K562 (cell line): ENCODE data around the gene CNGA1. TPM values are rescaled to one million over a fixed set of nuclear protein-coding genes. Genes with fewer than 3 reads are reported as not detected.

Source experiments
- ATAC-seq: fragments of 200-7000 bp; cut with Tn5 transposase; 3 replicates; pipeline ENCODE4 v1.9.1; 2020; ENCODE audit warnings: moderate library complexity
- BruUV-seq: library from RNA; stranded (reverse); fragments of 400-500 nt; replicated peaks from 2 replicates; lab custom pipeline; 2021; lab: Mats Ljungman, UMichigan
- CTCF ChIA-PET: fragments of 300-600 bp; formaldehyde crosslinking; extraction: SDS; loops from one replicate; lab custom pipeline; 2021; ENCODE audit warnings: low intra/inter-chr PET ratio; lab: Yijun Ruan, JAX
- POLR2A ChIA-PET: fragments of 300-600, 350-650 bp; sonication (Branson Sonifier 250); formaldehyde crosslinking; extraction: SDS; loops from one replicate; lab custom pipeline; 2021; ENCODE audit warnings: antibody characterized with exemption, inconsistent platforms; lab: Yijun Ruan, JAX
- DNase-seq, 4 experiments: peaks; one replicate each; pipeline versions ENCODE4 v3.0.0 to v3.0.0-alpha.2; 2011 to 2018; ENCODE audit warnings: low spot score in 3 of 4, mixed read lengths in 3 of 4; ENCODE audit errors: extremely low read depth in 1 of 4
- FAIRE-seq: peaks from 2 replicates; lab custom pipeline; 2011; peaks lifted over from hg19 to GRCh38; lab: Jason Lieb, UNC
- H2AFZ ChIP-seq: 2 replicates; pipeline ENCODE4 v1.6.0; 2011; ENCODE audit warnings: low read depth, low read length, control low read depth, inconsistent platforms
- H3K27ac ChIP-seq: fragments of 200-600 bp; 3 replicates; pipeline ENCODE4 v1.8.0; 2011; ENCODE audit warnings: low read depth, mild to moderate bottlenecking, control low read depth, inconsistent platforms, low read length, moderate library complexity, mixed read lengths; ENCODE audit errors: extremely low read depth
- H3K27me3 ChIP-seq, 2 experiments: fragments of 300-600 bp in 1 of 2; 2 replicates in 1 of 2; 3 replicates in 1 of 2; pipeline versions ENCODE4 v1.6.0 to v1.8.0; 2011; ENCODE audit warnings: inconsistent platforms in 2 of 2, low read length in 2 of 2, mild to moderate bottlenecking in 1 of 2, mixed read lengths in 1 of 2, moderate library complexity in 1 of 2; ENCODE audit not compliant: control insufficient read depth in 2 of 2, insufficient read depth in 2 of 2
- H3K36me3 ChIP-seq: fragments of 300-600 bp; 3 replicates; pipeline ENCODE4 v1.8.0; 2011; ENCODE audit warnings: mild to moderate bottlenecking, low read length, inconsistent platforms; ENCODE audit not compliant: control insufficient read depth, insufficient read depth
- H3K4me1 ChIP-seq, 2 experiments: fragments of 200-600 bp in 1 of 2; replicated peaks in 1 of 2; 2 replicates in 1 of 2; 3 replicates in 1 of 2; pipeline versions ENCODE4 v1.5.1 to v1.8.0; 2011; ENCODE audit warnings: inconsistent platforms in 2 of 2, low read length in 2 of 2, mild to moderate bottlenecking in 1 of 2, mixed read lengths in 1 of 2, moderate library complexity in 1 of 2; ENCODE audit not compliant: control insufficient read depth in 2 of 2, insufficient read depth in 2 of 2
- H3K4me2 ChIP-seq: 2 replicates; pipeline ENCODE4 v1.6.1; 2011; ENCODE audit warnings: low read length, control low read depth, inconsistent platforms, mixed read lengths; ENCODE audit not compliant: insufficient read depth
- H3K4me3 ChIP-seq: fragments of 200-600 bp; sonication (generic), shearing (Covaris generic); 2 replicates; pipeline ENCODE4 v1.5.1; 2016; ENCODE audit warnings: control low read depth, inconsistent platforms
- H3K79me2 ChIP-seq: fragments of 200-600 bp; 3 replicates; pipeline ENCODE4 v1.8.0; 2011; ENCODE audit warnings: low read length, inconsistent platforms; ENCODE audit not compliant: control insufficient read depth, insufficient read depth
- H3K9ac ChIP-seq, 2 experiments: 2 replicates each; pipeline versions ENCODE4 v1.6.0 to v1.6.1; 2011; ENCODE audit warnings: low read depth in 2 of 2, low read length in 2 of 2, control low read depth in 1 of 2, inconsistent platforms in 1 of 2, mild to moderate bottlenecking in 1 of 2, mixed read lengths in 1 of 2; ENCODE audit not compliant: insufficient read depth in 1 of 2
- H3K9me1 ChIP-seq: one replicate; pipeline ENCODE4 v1.6.0; 2011; ENCODE audit warnings: inconsistent platforms, mild to moderate bottlenecking, low read length, moderate library complexity; ENCODE audit not compliant: control insufficient read depth, insufficient read depth
- H3K9me3 ChIP-seq: replicated peaks from 2 replicates; pipeline ENCODE4 v1.5.1; 2011; ENCODE audit warnings: low read depth, low read length, inconsistent platforms; ENCODE audit not compliant: control insufficient read depth, insufficient read depth
- H4K20me1 ChIP-seq: replicated peaks from 2 replicates; pipeline ENCODE4 v1.6.1; 2011; ENCODE audit warnings: low read length, inconsistent platforms, mixed read lengths; ENCODE audit not compliant: control insufficient read depth, insufficient read depth
- BMI1 ChIP-seq: fragments of 150-350 bp; IDR thresholded peaks from 2 replicates; pipeline ENCODE4 v1.6.1; 2014; ENCODE audit warnings: low read length
- CREB3 ChIP-seq: fragments of 450-650 bp; conservative IDR thresholded peaks from 2 replicates; pipeline ENCODE4 v1.6.1; 2016; ENCODE audit warnings: missing genetic modification characterization, low read depth, mild to moderate bottlenecking, missing compliant biosample characterization, moderate library complexity
- POLR2AphosphoS2 ChIP-seq: IDR thresholded peaks from 2 replicates; pipeline ENCODE4 v1.6.1; 2012; ENCODE audit warnings: low read length, improper control_type of control experiment
- ZKSCAN1 ChIP-seq: fragments of 150-350 bp; IDR thresholded peaks from 2 replicates; pipeline ENCODE4 v1.6.1; 2016; ENCODE audit warnings: low read depth, low read length
- ZNF217 ChIP-seq: sonication (generic); formaldehyde crosslinking; IDR thresholded peaks from 2 replicates; pipeline ENCODE4 v1.8.0; 2022; ENCODE audit warnings: mild to moderate bottlenecking, missing genetic modification reagents
- ZNF3 ChIP-seq: fragments of 250-450 bp; sonication (Bioruptor Pico); IDR thresholded peaks from 2 replicates; pipeline ENCODE4 v1.5.0; 2021; ENCODE audit warnings: mild to moderate bottlenecking, moderate library complexity
- ZNF699 ChIP-seq: fragments of 250-450 bp; sonication (Bioruptor Pico); IDR thresholded peaks from 2 replicates; pipeline ENCODE4 v1.8.0; 2021; ENCODE audit warnings: mild to moderate bottlenecking, moderate library complexity; ENCODE audit not compliant: insufficient replicate concordance
- WGBS: fragments of 100-300 bp; shearing (Covaris generic); methylation state at CpG from one replicate; pipeline ENCODE4 v1.1.6; 2016; ENCODE audit warnings: low coverage, mixed read lengths; ENCODE audit not compliant: insufficient coverage; ENCODE audit errors: missing lambda C conversion rate; 5-methylcytosine and 5-hydroxymethylcytosine counted together
- in situ Hi-C: fragments of 300-500 bp; cut with MboI; formaldehyde crosslinking; loops from 4 replicates; pipeline ENCODE4 v1.15.0; 2018; ENCODE audit warnings: inconsistent platforms, mixed read lengths
- intact Hi-C: fragments of 100-400 bp; cut with micrococcal nuclease; formaldehyde crosslinking; loops from 2 replicates; pipeline ENCODE4 v1.14.2; 2022
- polyA plus RNA-seq, 8 experiments: library from polyadenylated mRNA; depleted of rRNA in 4 of 8; stranded (reverse) in 5 of 8; unstranded in 3 of 8; fragments of >200 nt; fragmentation: Nextera tagmentation in 2 of 8; fragmentation: Illumina TruSeq in 1 of 8; extraction: Ambion mirVana in 2 of 8; extraction: Trizol in 1 of 8; gene quantifications; 2 replicates each; pipeline versions ENCODE4 v1.2.1 to v1.2.3, GENCODE V29; 2011 to 2014; ENCODE audit warnings: inconsistent platforms in 1 of 8, missing spikeins in 1 of 8
- total RNA-seq, 7 experiments: library from RNA; depleted of rRNA in 6 of 7; stranded (reverse); fragments of >200 nt in 6 of 7; fragmentation: Illumina TruSeq in 2 of 7; extraction: Trizol in 2 of 7; gene quantifications; 2 replicates each; pipeline versions ENCODE4 v1.2.1 to v1.2.3, GENCODE V29; 2011 to 2021; ENCODE audit warnings: low replicate concordance in 1 of 7

Gene CNGA1
- total and polyA plus RNA-seq, 9 of the 15 experiments (the other 6 are each of a cell fraction or from before 2014, with no cell fraction given): 0.03 to 0.29 (median 0.04) TPM; not detected in 5

GRCh38 chr4:47907089-47907646 is 109.3 kb downstream of the CNGA1 start:
- CTCF ChIA-PET: no interaction called here
- no peak for ATAC-seq
- 32% methylated on average over 1 of the region's 1 CpG for WGBS
- H3K4me2 ChIP-seq: no peak overlapping the region
- intact Hi-C loops: no loop called here
- in situ Hi-C loops: no loop called here
- TF ChIP-seq ZNF3 (CRISPR knock-in tag) (no peak), ZNF699 (CRISPR knock-in tag) (no peak), ZNF217 (CRISPR knock-in tag) (no peak), BMI1 (no peak), POLR2AphosphoS2 (no peak), ZKSCAN1 (no peak), CREB3 (tag) (no peak)
- TF ChIP-seq, all 486 proteins: peak for 0
- FAIRE-seq: peak; percentile 32
- DNase-seq: no peak
- Histone ChIP-seq H3K9me1 (no peaks in the 10 kb centered on the region), H2AFZ (no peak overlapping the region), H4K20me1 (no peaks in the 10 kb centered on the region), H3K9ac (no peak overlapping the region), H3K27me3 (no peaks in the 10 kb centered on the region), H3K4me3 (no peak overlapping the region), H3K27ac (no peak overlapping the region), H3K79me2 (peaks cover 15% of the 10 kb centered on the region), H3K36me3 (peaks cover 80% of the 10 kb centered on the region), H3K4me1 (no peaks in the 10 kb centered on the region), H3K9me3 (no peaks in the 10 kb centered on the region)
- no TSS peak for BruUV-seq
- POLR2A ChIA-PET: interaction anchor here (1.1 kb wide), 1 partner anchor 9 kb away, joined by 3 read pairs; no protein-coding TSS in a partner anchor
